ENCODE measurements around the gene DAND5. TPM values are rescaled to one million over a fixed set of nuclear protein-coding genes. Genes with fewer than 3 reads are reported as not detected.

DAND5 gene
- total and polyA plus RNA-seq, 2 of the 13 experiments (the other 11 are each of a cell fraction or from before 2014, with no cell fraction given) = 0.04 TPM; not detected in 1

DNA sequence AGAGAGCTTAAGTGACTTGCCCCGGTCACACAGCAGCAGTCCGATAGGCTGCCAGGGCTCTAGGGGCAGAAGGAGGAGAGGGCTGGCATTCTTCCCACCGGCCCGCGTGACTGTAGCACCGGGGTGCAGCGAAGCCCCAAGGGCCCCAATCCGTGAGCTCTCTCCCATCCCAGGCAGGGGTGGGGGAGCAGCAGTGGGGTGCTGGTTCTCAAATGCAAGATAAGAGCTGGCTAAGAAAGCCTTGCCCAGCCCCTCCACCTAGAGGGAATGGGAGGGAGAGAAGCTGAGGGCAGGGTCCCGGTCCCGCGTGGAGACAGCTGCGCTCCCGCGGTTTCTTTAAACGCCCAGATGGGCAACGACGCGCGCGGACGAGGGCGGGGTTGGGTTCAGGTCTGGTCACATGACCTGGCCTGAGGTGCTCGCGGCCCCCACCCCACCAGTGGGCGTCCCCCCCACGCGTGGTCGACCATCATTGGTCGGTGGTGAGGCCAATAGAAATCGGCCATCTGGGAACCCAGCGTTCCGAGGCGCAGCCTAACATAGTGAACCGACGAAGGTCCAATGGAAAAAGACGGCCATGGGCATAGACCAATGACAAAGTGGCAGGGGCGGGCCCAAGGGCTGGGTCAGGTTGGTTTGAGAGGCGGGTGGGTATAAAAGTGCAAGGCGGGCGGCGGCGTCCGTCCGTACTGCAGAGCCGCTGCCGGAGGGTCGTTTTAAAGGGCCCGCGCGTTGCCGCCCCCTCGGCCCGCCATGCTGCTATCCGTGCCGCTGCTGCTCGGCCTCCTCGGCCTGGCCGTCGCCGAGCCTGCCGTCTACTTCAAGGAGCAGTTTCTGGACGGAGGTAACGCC is 31.2 kb upstream of the DAND5 start, which contains the start of gene CALR (continued):
- TF ChIP-seq, protein P1, sequence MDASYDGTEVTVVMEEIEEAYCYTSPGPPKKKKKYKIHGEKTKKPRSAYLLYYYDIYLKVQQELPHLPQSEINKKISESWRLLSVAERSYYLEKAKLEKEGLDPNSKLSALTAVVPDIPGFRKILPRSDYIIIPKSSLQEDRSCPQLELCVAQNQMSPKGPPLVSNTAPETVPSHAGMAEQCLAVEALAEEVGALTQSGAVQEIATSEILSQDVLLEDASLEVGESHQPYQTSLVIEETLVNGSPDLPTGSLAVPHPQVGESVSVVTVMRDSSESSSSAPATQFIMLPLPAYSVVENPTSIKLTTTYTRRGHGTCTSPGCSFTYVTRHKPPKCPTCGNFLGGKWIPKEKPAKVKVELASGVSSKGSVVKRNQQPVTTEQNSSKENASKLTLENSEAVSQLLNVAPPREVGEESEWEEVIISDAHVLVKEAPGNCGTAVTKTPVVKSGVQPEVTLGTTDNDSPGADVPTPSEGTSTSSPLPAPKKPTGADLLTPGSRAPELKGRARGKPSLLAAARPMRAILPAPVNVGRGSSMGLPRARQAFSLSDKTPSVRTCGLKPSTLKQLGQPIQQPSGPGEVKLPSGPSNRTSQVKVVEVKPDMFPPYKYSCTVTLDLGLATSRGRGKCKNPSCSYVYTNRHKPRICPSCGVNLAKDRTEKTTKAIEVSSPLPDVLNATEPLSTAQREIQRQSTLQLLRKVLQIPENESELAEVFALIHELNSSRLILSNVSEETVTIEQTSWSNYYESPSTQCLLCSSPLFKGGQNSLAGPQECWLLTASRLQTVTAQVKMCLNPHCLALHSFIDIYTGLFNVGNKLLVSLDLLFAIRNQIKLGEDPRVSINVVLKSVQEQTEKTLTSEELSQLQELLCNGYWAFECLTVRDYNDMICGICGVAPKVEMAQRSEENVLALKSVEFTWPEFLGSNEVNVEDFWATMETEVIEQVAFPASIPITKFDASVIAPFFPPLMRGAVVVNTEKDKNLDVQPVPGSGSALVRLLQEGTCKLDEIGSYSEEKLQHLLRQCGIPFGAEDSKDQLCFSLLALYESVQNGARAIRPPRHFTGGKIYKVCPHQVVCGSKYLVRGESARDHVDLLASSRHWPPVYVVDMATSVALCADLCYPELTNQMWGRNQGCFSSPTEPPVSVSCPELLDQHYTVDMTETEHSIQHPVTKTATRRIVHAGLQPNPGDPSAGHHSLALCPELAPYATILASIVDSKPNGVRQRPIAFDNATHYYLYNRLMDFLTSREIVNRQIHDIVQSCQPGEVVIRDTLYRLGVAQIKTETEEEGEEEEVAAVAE (CRISPR knock-in tag; IDR thresholded peaks at IDR 0.05; ENCODE audit: borderline replicate concordance) = peak; percentile 97
- peak; percentile 46 for TF ChIP-seq CBX1 (IDR thresholded peaks at IDR 0.05; ENCODE audit: low read depth)
- no peak for TF ChIP-seq ZBTB20 (CRISPR knock-in tag; IDR thresholded peaks at IDR 0.05; ENCODE audit: borderline replicate concordance, low read depth)
- TF ChIP-seq MBD4 (IDR thresholded peaks at IDR 0.05; ENCODE audit: borderline replicate concordance, low read length) = no peak
- no peak for TF ChIP-seq JUND (CRISPR knock-in tag; IDR thresholded peaks at IDR 0.05)
- peak; percentile 98 for TF ChIP-seq ZNF777 (CRISPR knock-in tag; IDR thresholded peaks at IDR 0.05)
- peak; percentile 74; the same call in 1 of the 2 replicates for TF ChIP-seq KAT7 (CRISPR knock-in tag; IDR thresholded peaks at IDR 0.05; ENCODE audit: borderline replicate concordance)
- no peak for TF ChIP-seq SCMH1 (CRISPR knock-in tag; IDR thresholded peaks at IDR 0.05; ENCODE audit: borderline replicate concordance)
- TF ChIP-seq, protein P2, sequence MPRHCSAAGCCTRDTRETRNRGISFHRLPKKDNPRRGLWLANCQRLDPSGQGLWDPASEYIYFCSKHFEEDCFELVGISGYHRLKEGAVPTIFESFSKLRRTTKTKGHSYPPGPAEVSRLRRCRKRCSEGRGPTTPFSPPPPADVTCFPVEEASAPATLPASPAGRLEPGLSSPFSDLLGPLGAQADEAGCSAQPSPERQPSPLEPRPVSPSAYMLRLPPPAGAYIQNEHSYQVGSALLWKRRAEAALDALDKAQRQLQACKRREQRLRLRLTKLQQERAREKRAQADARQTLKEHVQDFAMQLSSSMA (CRISPR knock-in tag; IDR thresholded peaks at IDR 0.05) = peak; percentile 96
- no peak for TF ChIP-seq ERF (CRISPR knock-in tag; IDR thresholded peaks at IDR 0.05)
- TF ChIP-seq ZNF550 (CRISPR knock-in tag; IDR thresholded peaks at IDR 0.05; ENCODE audit: borderline replicate concordance) = no peak
- TF ChIP-seq ZNF431 (CRISPR knock-in tag; IDR thresholded peaks at IDR 0.05; ENCODE audit: borderline replicate concordance, low read depth) = no peak; the same call in 1 of the 2 replicates
- TF ChIP-seq YEATS4 (CRISPR knock-in tag; IDR thresholded peaks at IDR 0.05; ENCODE audit: borderline replicate concordance) = peak; percentile 79
- no peak for TF ChIP-seq HDAC6 (IDR thresholded peaks at IDR 0.05; ENCODE audit: low read depth, low read length)
- peak; percentile 52; the same call in 1 of the 2 replicates for TF ChIP-seq NR2C2 (CRISPR knock-in tag; IDR thresholded peaks at IDR 0.05; ENCODE audit: borderline replicate concordance)
- TF ChIP-seq ZNF557 (CRISPR knock-in tag; IDR thresholded peaks at IDR 0.05) = no peak
- TF ChIP-seq ETV5 (CRISPR knock-in tag; IDR thresholded peaks at IDR 0.05; ENCODE audit: borderline replicate concordance) = peak; percentile 30; the same call in 1 of the 2 replicates
- TF ChIP-seq NONO (IDR thresholded peaks at IDR 0.05) = no peak
- TF ChIP-seq NONO (CRISPR knock-in tag; conservative IDR thresholded peaks at IDR 0.05) = peak; percentile 58
- no peak for TF ChIP-seq ZFP62 (CRISPR knock-in tag; IDR thresholded peaks at IDR 0.05)
- TF ChIP-seq CREB1 (IDR thresholded peaks at IDR 0.05) = peak; percentile 84
- peak; percentile 91 for TF ChIP-seq CREB1 (CRISPR knock-in tag; IDR thresholded peaks at IDR 0.05)
- 0 out of 2 replicates have a peak, but pooled peaks have one; percentile 16 for TF ChIP-seq CBX5 (CRISPR knock-in tag; IDR thresholded peaks at IDR 0.05; ENCODE audit: borderline replicate concordance)
- no peak for TF ChIP-seq ZNF282 (IDR thresholded peaks at IDR 0.05; ENCODE audit: partially characterized antibody)
- no peak for TF ChIP-seq NCOA5 (CRISPR knock-in tag; IDR thresholded peaks at IDR 0.05)
- TF ChIP-seq MXD4 (CRISPR knock-in tag; IDR thresholded peaks at IDR 0.05) = peak; percentile 85
- TF ChIP-seq MATR3 (CRISPR knock-in tag; IDR thresholded peaks at IDR 0.05) = no peak
- TF ChIP-seq ZNF766 (CRISPR knock-in tag; IDR thresholded peaks at IDR 0.05; ENCODE audit: borderline replicate concordance) = no peak

All from HepG2 (cell line).